Liver (tissue), 3 donors: Measurements from ENCODE around the gene ENO3.

Experiments
- CTCF ChIP-seq: fragments of 150-350 bp; IDR thresholded peaks from 2 replicates; pipeline ENCODE4 v1.5.1; 2017; ENCODE audit warnings: improper control_type of control experiment, low read depth, low read length; ENCODE audit not compliant: missing input control
- EGR1 ChIP-seq, 2 donors: IDR thresholded peaks; 2 replicates each; pipeline ENCODE4 v1.6.1; 2016 to 2018; ENCODE audit warnings: antibody characterized with exemption in 2 of 2, low read depth in 2 of 2
- GABPA ChIP-seq, 2 donors: IDR thresholded peaks in 1 of 2; conservative IDR thresholded peaks in 1 of 2; 2 replicates each; pipeline ENCODE4 v1.6.1; 2016; ENCODE audit warnings: antibody characterized with exemption in 2 of 2, mild to moderate bottlenecking in 1 of 2, moderate library complexity in 1 of 2
- JUND ChIP-seq, 2 donors: IDR thresholded peaks; 2 replicates each; pipeline ENCODE4 v1.6.1; 2016; ENCODE audit warnings: antibody characterized with exemption in 2 of 2
- RAD21 ChIP-seq, 2 donors: IDR thresholded peaks; 2 replicates each; pipeline ENCODE4 v1.6.1; 2016; ENCODE audit warnings: antibody characterized with exemption in 2 of 2, mild to moderate bottlenecking in 2 of 2
- SP1 ChIP-seq: IDR thresholded peaks from 2 replicates; pipeline ENCODE4 v1.6.1; 2018; ENCODE audit warnings: antibody characterized with exemption, mild to moderate bottlenecking
- TAF1 ChIP-seq: conservative IDR thresholded peaks from 2 replicates; pipeline ENCODE4 v1.6.1; 2016; ENCODE audit warnings: antibody characterized with exemption, mild to moderate bottlenecking
- YY1 ChIP-seq: IDR thresholded peaks from 2 replicates; pipeline ENCODE4 v1.6.1; 2016; ENCODE audit warnings: antibody characterized with exemption, mild to moderate bottlenecking
- TF ChIP-seq, protein P1 (sequence below): IDR thresholded peaks from 2 replicates; pipeline ENCODE4 v1.6.1; 2016; ENCODE audit warnings: antibody characterized with exemption, mild to moderate bottlenecking
- TF ChIP-seq, protein P2 (sequence below): IDR thresholded peaks from 2 replicates; pipeline ENCODE4 v1.6.1; 2016; ENCODE audit warnings: antibody characterized with exemption
- donor health status: healthy.
- donor health status: healthy.

DNA sequence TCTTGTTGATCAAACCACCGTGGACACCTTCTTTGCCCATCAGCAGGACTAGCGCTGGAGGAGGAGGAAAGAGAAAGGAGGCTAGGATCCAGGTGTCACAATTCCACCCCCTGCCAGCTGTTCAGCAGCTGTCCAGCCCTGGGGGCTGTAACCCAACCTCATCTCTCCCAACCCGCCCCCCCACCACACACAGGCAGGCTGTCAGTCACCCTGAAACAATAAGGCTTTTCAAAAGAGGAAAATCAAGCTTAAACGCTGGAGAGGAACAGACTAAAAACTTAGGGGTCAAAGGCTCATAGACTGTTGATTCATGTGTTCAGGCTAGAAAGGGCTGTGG, 5.0 kb upstream of the ENO3 start:
- no peak for TF ChIP-seq CTCF
- TF ChIP-seq YY1: no peak
- TF ChIP-seq RAD21 (IDR thresholded peaks at IDR 0.05): no peak
- no peak for TF ChIP-seq TAF1
- TF ChIP-seq, protein P1, sequence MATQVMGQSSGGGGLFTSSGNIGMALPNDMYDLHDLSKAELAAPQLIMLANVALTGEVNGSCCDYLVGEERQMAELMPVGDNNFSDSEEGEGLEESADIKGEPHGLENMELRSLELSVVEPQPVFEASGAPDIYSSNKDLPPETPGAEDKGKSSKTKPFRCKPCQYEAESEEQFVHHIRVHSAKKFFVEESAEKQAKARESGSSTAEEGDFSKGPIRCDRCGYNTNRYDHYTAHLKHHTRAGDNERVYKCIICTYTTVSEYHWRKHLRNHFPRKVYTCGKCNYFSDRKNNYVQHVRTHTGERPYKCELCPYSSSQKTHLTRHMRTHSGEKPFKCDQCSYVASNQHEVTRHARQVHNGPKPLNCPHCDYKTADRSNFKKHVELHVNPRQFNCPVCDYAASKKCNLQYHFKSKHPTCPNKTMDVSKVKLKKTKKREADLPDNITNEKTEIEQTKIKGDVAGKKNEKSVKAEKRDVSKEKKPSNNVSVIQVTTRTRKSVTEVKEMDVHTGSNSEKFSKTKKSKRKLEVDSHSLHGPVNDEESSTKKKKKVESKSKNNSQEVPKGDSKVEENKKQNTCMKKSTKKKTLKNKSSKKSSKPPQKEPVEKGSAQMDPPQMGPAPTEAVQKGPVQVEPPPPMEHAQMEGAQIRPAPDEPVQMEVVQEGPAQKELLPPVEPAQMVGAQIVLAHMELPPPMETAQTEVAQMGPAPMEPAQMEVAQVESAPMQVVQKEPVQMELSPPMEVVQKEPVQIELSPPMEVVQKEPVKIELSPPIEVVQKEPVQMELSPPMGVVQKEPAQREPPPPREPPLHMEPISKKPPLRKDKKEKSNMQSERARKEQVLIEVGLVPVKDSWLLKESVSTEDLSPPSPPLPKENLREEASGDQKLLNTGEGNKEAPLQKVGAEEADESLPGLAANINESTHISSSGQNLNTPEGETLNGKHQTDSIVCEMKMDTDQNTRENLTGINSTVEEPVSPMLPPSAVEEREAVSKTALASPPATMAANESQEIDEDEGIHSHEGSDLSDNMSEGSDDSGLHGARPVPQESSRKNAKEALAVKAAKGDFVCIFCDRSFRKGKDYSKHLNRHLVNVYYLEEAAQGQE: no peak
- TF ChIP-seq GABPA (IDR thresholded peaks at IDR 0.05 in 1 of 2, conservative IDR thresholded peaks at IDR 0.05 in 1 of 2): no peak
- no peak for TF ChIP-seq SP1
- TF ChIP-seq, protein P2, sequence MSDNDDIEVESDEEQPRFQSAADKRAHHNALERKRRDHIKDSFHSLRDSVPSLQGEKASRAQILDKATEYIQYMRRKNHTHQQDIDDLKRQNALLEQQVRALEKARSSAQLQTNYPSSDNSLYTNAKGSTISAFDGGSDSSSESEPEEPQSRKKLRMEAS: no peak
- TF ChIP-seq JUND (IDR thresholded peaks at IDR 0.05): no peak
- no peak for TF ChIP-seq EGR1 (IDR thresholded peaks at IDR 0.05; ENCODE audit: low read depth in 2 of 2)
